B cell (primary cell): ENCODE results near the gene MALSU1. TPM values are rescaled to one million over a fixed set of nuclear protein-coding genes. Genes with fewer than 3 reads are reported as not detected.

Experiments
- ATAC-seq: fragments of 200-7000 bp; cut with Tn5 transposase; one replicate; pipeline ENCODE4 v1.10.0; 2021; ENCODE audit warnings: low read depth, mild to moderate bottlenecking, moderate number of reproducible peaks, moderate library complexity
- CTCF ChIA-PET: fragments of 350-600 bp; sonication (Branson Sonifier 250); formaldehyde crosslinking; loops from one replicate; lab custom pipeline; 2021; ENCODE audit warnings: antibody characterized with exemption, inconsistent platforms; lab: Charles Lee
- POLR2A ChIA-PET: fragments of 350-600 bp; sonication (Branson Sonifier 250); formaldehyde crosslinking; loops from one replicate; lab custom pipeline; 2021; ENCODE audit warnings: antibody characterized with exemption; lab: Charles Lee
- DNase-seq: peaks from one replicate; pipeline ENCODE4 v3.0.0; 2013
- H2AFZ ChIP-seq: 2 replicates; pipeline ENCODE4 v1.6.1; 2012; ENCODE audit warnings: mild to moderate bottlenecking, low read depth, low read length; ENCODE audit not compliant: insufficient read depth, poor library complexity, severe bottlenecking
- H3K27ac ChIP-seq, 2 donors: 1 replicate in 1 of 2; 2 replicates in 1 of 2; pipeline ENCODE4 v1.5.1; 2012 to 2013; ENCODE audit warnings: low read length in 2 of 2, mild to moderate bottlenecking in 2 of 2, moderate library complexity in 1 of 2
- H3K27me3 ChIP-seq, 4 experiments: fragments of 200-600 bp in 1 of 4; sonication (generic) in 1 of 4; replicated peaks in 1 of 4; 1 replicate in 2 of 4; 2 replicates in 2 of 4; pipeline versions ENCODE4 v1.6.1 to v1.7.0; 2013 to 2016; ENCODE audit warnings: low read length in 3 of 4, mild to moderate bottlenecking in 2 of 4, mixed read lengths in 1 of 4, moderate library complexity in 1 of 4; ENCODE audit not compliant: insufficient read depth in 4 of 4, control insufficient read depth in 3 of 4; ENCODE audit errors: control extremely low read depth in 1 of 4
- H3K36me3 ChIP-seq, 2 experiments: replicated peaks in 1 of 2; 1 replicate in 1 of 2; 2 replicates in 1 of 2; pipeline versions ENCODE4 v1.6.1 to v1.7.1; 2013; ENCODE audit warnings: low read length in 1 of 2; ENCODE audit not compliant: insufficient read depth in 2 of 2, control insufficient read depth in 1 of 2; ENCODE audit errors: control extremely low read depth in 1 of 2, extremely low read depth in 1 of 2
- H3K4me1 ChIP-seq, 2 donors: fragments of 200-600 bp in 1 of 2; sonication (generic) in 1 of 2; 1 replicate in 1 of 2; 2 replicates in 1 of 2; pipeline versions ENCODE4 v1.5.1 to v1.6.1; 2013 to 2017; ENCODE audit warnings: low read length in 2 of 2; ENCODE audit not compliant: control insufficient read depth in 2 of 2, insufficient read depth in 2 of 2
- H3K4me2 ChIP-seq: replicated peaks from 2 replicates; pipeline ENCODE3; 2012; ENCODE audit warnings: mild to moderate bottlenecking, low read depth, low read length; ENCODE audit not compliant: poor library complexity, severe bottlenecking
- H3K4me3 ChIP-seq, 5 experiments: fragments of 200-600 bp in 1 of 5; sonication (generic) in 1 of 5; 1 replicate in 3 of 5; 2 replicates in 2 of 5; pipeline versions ENCODE4 v1.5.1 to v1.7.0; 2011 to 2016; ENCODE audit warnings: low read length in 4 of 5, mild to moderate bottlenecking in 4 of 5, low read depth in 2 of 5, control low read depth in 1 of 5, moderate library complexity in 1 of 5; ENCODE audit not compliant: insufficient read depth in 1 of 5; ENCODE audit errors: control extremely low read depth in 1 of 5, extremely low read depth in 1 of 5
- H3K79me2 ChIP-seq: fragments of 200-600 bp; sonication (generic); one replicate; pipeline ENCODE4 v1.6.0; 2016; ENCODE audit warnings: low read length; ENCODE audit not compliant: control insufficient read depth, insufficient read depth
- H3K9ac ChIP-seq: fragments of 200-600 bp; sonication (generic); 2 replicates; pipeline ENCODE4 v1.6.1; 2017; ENCODE audit warnings: mild to moderate bottlenecking, low read length, moderate library complexity
- H3K9me3 ChIP-seq, 3 donors: one replicate each; pipeline versions ENCODE4 v1.6.1 to v1.7.1; 2013; ENCODE audit warnings: low read length in 2 of 3; ENCODE audit not compliant: control insufficient read depth in 2 of 3, insufficient read depth in 1 of 3; ENCODE audit errors: control extremely low read depth in 1 of 3
- H4K20me1 ChIP-seq: 2 replicates; pipeline ENCODE4 v1.6.0; 2012; ENCODE audit warnings: mild to moderate bottlenecking, low read length; ENCODE audit not compliant: insufficient read depth, control insufficient read depth, poor library complexity, severe bottlenecking
- H3K27ac Mint-ChIP-seq: one replicate; pipeline ENCODE4 v1.8.0; 2021; ENCODE audit warnings: mixed read lengths
- H3K27me3 Mint-ChIP-seq: one replicate; pipeline ENCODE4 v1.8.0; 2021; ENCODE audit warnings: mixed read lengths
- H3K4me1 Mint-ChIP-seq: one replicate; pipeline ENCODE4 v1.8.0; 2021; ENCODE audit warnings: mixed read lengths
- H3K4me3 Mint-ChIP-seq: one replicate; pipeline ENCODE4 v1.8.0; 2021; ENCODE audit warnings: mixed read lengths
- H3K9me3 Mint-ChIP-seq: one replicate; pipeline ENCODE4 v1.8.0; 2022; ENCODE audit warnings: mixed read lengths; ENCODE audit not compliant: insufficient read depth
- CTCF ChIP-seq: fragments of 200-600 bp; IDR thresholded peaks from one replicate; pipeline ENCODE4 v1.8.0; 2022; ENCODE audit warnings: antibody characterized with exemption, mild to moderate bottlenecking
- EZH2 ChIP-seq: IDR thresholded peaks from 2 replicates; pipeline ENCODE4 v1.6.1; 2012; ENCODE audit warnings: borderline replicate concordance, low read depth, mild to moderate bottlenecking, moderate library complexity, low read length; ENCODE audit not compliant: insufficient read depth, poor library complexity, severe bottlenecking
- WGBS: methylation state at CpG from one replicate; pipeline ENCODE4 v1.1.5; 2013; ENCODE audit warnings: missing lambda C conversion rate; ENCODE audit not compliant: insufficient coverage; 5-methylcytosine and 5-hydroxymethylcytosine counted together
- intact Hi-C: fragments of 100-400 bp; cut with micrococcal nuclease; formaldehyde crosslinking; loops from one replicate; pipeline ENCODE4 v1.10.0; 2022
- polyA plus RNA-seq: library from polyadenylated mRNA; depleted of rRNA; stranded (reverse); fragments of >200 nt; gene quantifications from 2 replicates; pipeline ENCODE4 v1.2.3, GENCODE V29; 2012
- total RNA-seq, 2 donors: library from RNA; stranded (reverse); fragments of 120-200 nt in 1 of 2; gene quantifications; 1 replicate in 1 of 2; 2 replicates in 1 of 2; pipeline versions ENCODE4 v1.2.3 to v1.2.4, GENCODE V29; 2013 to 2022

MALSU1 gene
- total and polyA plus RNA-seq, 2 donors (not counting 1 experiment from before 2014, with no cell fraction given), result 20.8 to 38.0 TPM

- peaks cover 9% of the 10 kb centered on the region for H3K27me3 Mint-ChIP-seq
- Histone ChIP-seq H3K27ac (no peak overlapping the region), H3K9ac (no peak overlapping the region), H3K9me3 (no peaks in the 10 kb centered on the region), H4K20me1 (no peaks in the 10 kb centered on the region), H3K4me3 (no peak overlapping the region), H3K27me3 (peaks cover 0 to 6% (median 0%) of the 10 kb centered on the region in 4 experiments), H3K4me2 (no peak overlapping the region), H3K4me1 (peaks cover 3 to 9% of the 10 kb centered on the region in 2 donors), H3K36me3 (no peaks in the 10 kb centered on the region), H3K79me2 (no peaks in the 10 kb centered on the region), H2AFZ (no peak overlapping the region)
- ATAC-seq, result no peak
- no peak overlapping the region for H3K27ac Mint-ChIP-seq
- intact Hi-C loops, result loop anchor here (10.0 kb wide), 1 partner anchor 1393 kb away; no protein-coding TSS in a partner anchor
- ChIA-PET CTCF (interaction anchor here (0.6 to 4.1 kb wide), 31 partner anchors 8 to 1134 kb away, joined by 3 to 52 read pairs (median 4); partner anchors contain the start of genes MALSU1, NUP42 and STK31), POLR2A (no interaction called here)
- H3K4me3 Mint-ChIP-seq, result no peak overlapping the region
- WGBS, result 100% methylated on average over 1 of the region's 2 CpGs
- peaks cover 4% of the 10 kb centered on the region for H3K4me1 Mint-ChIP-seq
- TF ChIP-seq EZH2, result no peak
- TF ChIP-seq CTCF, result no peak
- H3K9me3 Mint-ChIP-seq, result no peaks in the 10 kb centered on the region
- no peak for DNase-seq
Measured at GRCh38 chr7:23272275-23272674, 26.9 kb upstream of the MALSU1 start.

- TF ChIP-seq EZH2 (no peak), CTCF (peak; percentile 90)
- peaks cover 3 to 9% of the 10 kb centered on the region in 2 donors for H3K4me1 ChIP-seq
- ChIA-PET CTCF (interaction anchor here (0.6 to 4.1 kb wide), 37 partner anchors 9 to 452 kb away, joined by 3 to 52 read pairs (median 4); partner anchors contain the start of genes MALSU1, NUP42 and STK31), POLR2A (no interaction called here)
- WGBS, result 0% methylated on average over 6 of the region's 11 CpGs
- H3K4me3 ChIP-seq, result peak overlapping the region in 2 of 5 experiments; percentile 9 to 27
- DNase-seq, result peak; percentile 88
- H3K27ac Mint-ChIP-seq, result peak overlapping the region; percentile 39
- peaks cover 0 to 6% (median 0%) of the 10 kb centered on the region in 4 experiments for H3K27me3 ChIP-seq
- H3K9me3 Mint-ChIP-seq, result no peaks in the 10 kb centered on the region
- intact Hi-C loops, result loop anchor here (1.0 to 10.0 kb wide), 3 partner anchors 189 to 1392 kb away; no protein-coding TSS in a partner anchor
- H3K9ac ChIP-seq, result no peak overlapping the region
- H3K4me1 Mint-ChIP-seq, result peaks cover 4% of the 10 kb centered on the region
- H3K4me2 ChIP-seq, result peak overlapping the region; percentile 61
- peak overlapping the region; percentile 72 for H3K4me3 Mint-ChIP-seq
- H3K79me2 ChIP-seq, result no peaks in the 10 kb centered on the region
- peak overlapping the region; percentile 68 for H2AFZ ChIP-seq
- no peak overlapping the region for H3K27ac ChIP-seq
- H3K27me3 Mint-ChIP-seq, result peaks cover 9% of the 10 kb centered on the region
- no peaks in the 10 kb centered on the region for H4K20me1 ChIP-seq
- ATAC-seq, result peak; percentile 96
- no peaks in the 10 kb centered on the region for H3K36me3 ChIP-seq
- no peaks in the 10 kb centered on the region for H3K9me3 ChIP-seq
Measured at GRCh38 chr7:23273141-23273599, 26.0 kb upstream of the MALSU1 start.
